Breast epithelium (tissue), 3 donors: ENCODE results near the gene RUFY1.

Experiments
- CTCF ChIP-seq, 3 donors: fragments of 450-650 bp; IDR thresholded peaks; one replicate each; pipeline ENCODE4 v1.5.1; 2016 to 2017; ENCODE audit warnings: antibody characterized with exemption in 3 of 3, mild to moderate bottlenecking in 3 of 3, moderate library complexity in 3 of 3
- POLR2A ChIP-seq: fragments of 450-650 bp; IDR thresholded peaks from one replicate; pipeline ENCODE4 v1.6.1; 2016; ENCODE audit warnings: antibody characterized with exemption, mild to moderate bottlenecking, moderate library complexity

GRCh38 chr5:179599100-179599499, 48.7 kb downstream of the RUFY1 start:
- no peak for TF ChIP-seq CTCF (IDR thresholded peaks at IDR 0.05)
- no peak for TF ChIP-seq POLR2A
